ENCODE measurements around the gene RSPH1. TPM values are rescaled to one million over a fixed set of nuclear protein-coding genes. Genes with fewer than 3 reads are reported as not detected.

RSPH1 gene
- total RNA-seq, 1 experiment from 2014 or later, result 0.31 TPM

DNA sequence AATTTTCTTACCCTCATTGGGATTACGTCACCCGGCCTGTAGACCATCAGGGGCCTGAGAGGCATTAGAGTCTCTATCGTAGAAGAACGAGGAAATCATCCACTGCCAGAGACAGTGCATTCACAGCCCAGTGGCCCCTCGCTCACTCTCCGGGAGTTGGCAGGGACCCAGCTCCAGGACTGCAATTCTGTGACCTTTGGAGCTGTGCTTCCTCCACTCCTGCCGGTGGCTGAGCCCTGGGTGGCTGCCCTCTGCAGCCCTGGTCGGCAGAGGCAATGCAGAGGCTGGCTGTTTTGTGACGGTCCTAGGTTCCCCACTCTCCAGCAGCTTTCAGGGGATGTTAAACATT is 30.3 kb upstream of the RSPH1 start:
- Mint-ChIP-seq H3K4me1 (peaks cover 58 to 63% of the 10 kb centered on the region in 2 experiments), H3K36me3 (ENCODE audit: insufficient read depth in 1 of 3, low read depth in 3 of 3) (peaks cover 11 to 54% (median 30%) of the 10 kb centered on the region in 3 experiments; a peak in 6 of 7 replicates), H3K4me3 (no peak overlapping the region), H3K27me3 (ENCODE audit: low read depth) (no peaks in the 10 kb centered on the region), H3K27ac (peak overlapping the region in 1 of 3 experiments; percentile 63; a peak in 1 of 7 replicates), H3K9me3 (no peaks in the 10 kb centered on the region)
- H3K4ac ChIP-seq (ENCODE audit: low read depth, low read length), result no peak overlapping the region
- H3K79me2 ChIP-seq (ENCODE audit: insufficient read depth, low read length), result no peaks in the 10 kb centered on the region
- no peak overlapping the region for H3K23ac ChIP-seq (ENCODE audit: insufficient read length, low read depth, low read length)
- H4K5ac ChIP-seq (ENCODE audit: insufficient read length, low read depth, low read length), result no peak overlapping the region
- no peak overlapping the region for H2AFZ ChIP-seq (ENCODE audit: low read length)
- no peak overlapping the region for H4K8ac ChIP-seq (replicated peaks; ENCODE audit: insufficient read length, low read depth, low read length)
- H3K27ac ChIP-seq (ENCODE audit: insufficient read length, low read depth, low read length), result no peak overlapping the region
- no peaks in the 10 kb centered on the region for H4K20me1 ChIP-seq (ENCODE audit: control insufficient read depth, insufficient read depth, insufficient read length)
- H3K27me3 ChIP-seq (ENCODE audit: insufficient read depth, low read length), result no peaks in the 10 kb centered on the region
- H2BK12ac ChIP-seq (ENCODE audit: insufficient read length, low read depth, low read length), result no peak overlapping the region
- H3K23me2 ChIP-seq (ENCODE audit: insufficient read length, low read depth, low read length, poor library complexity, severe bottlenecking), result no peaks in the 10 kb centered on the region
- H4K91ac ChIP-seq (ENCODE audit: insufficient read length, low read depth, low read length), result no peak overlapping the region
- no peak overlapping the region for H3K18ac ChIP-seq (ENCODE audit: insufficient read length, low read depth, low read length)
- H3K4me2 ChIP-seq (ENCODE audit: insufficient read depth, insufficient read length, low read length), result no peak overlapping the region
- no peak overlapping the region for H3K9ac ChIP-seq (ENCODE audit: extremely low read depth, insufficient read length, low read length)
- H3T11ph ChIP-seq (ENCODE audit: low read length), result no peak overlapping the region
- no peak overlapping the region for H2AK5ac ChIP-seq (ENCODE audit: insufficient read length, low read length)
- no peak for DNase-seq
- no peak overlapping the region for H2BK5ac ChIP-seq (ENCODE audit: insufficient read length, low read length)
- peaks cover 4% of the 10 kb centered on the region; the same call in 1 of the 2 replicates for H3K4me1 ChIP-seq (ENCODE audit: insufficient read depth, low read length)
- H3K56ac ChIP-seq (ENCODE audit: insufficient read length, low read depth, low read length), result no peak overlapping the region
- no peak overlapping the region for H2BK120ac ChIP-seq (ENCODE audit: low read depth, low read length, poor library complexity, severe bottlenecking)
- no peaks in the 10 kb centered on the region for H3K9me3 ChIP-seq (ENCODE audit: control insufficient read depth, low read depth, low read length)
- no CpG with 5 or more reads among the region's 9 CpGs for WGBS (ENCODE audit: extremely low coverage, insufficient read length, low lambda C conversion rate)
- no peak overlapping the region for H3K14ac ChIP-seq (ENCODE audit: insufficient read depth, low read length)
- TF ChIP-seq, protein P1, sequence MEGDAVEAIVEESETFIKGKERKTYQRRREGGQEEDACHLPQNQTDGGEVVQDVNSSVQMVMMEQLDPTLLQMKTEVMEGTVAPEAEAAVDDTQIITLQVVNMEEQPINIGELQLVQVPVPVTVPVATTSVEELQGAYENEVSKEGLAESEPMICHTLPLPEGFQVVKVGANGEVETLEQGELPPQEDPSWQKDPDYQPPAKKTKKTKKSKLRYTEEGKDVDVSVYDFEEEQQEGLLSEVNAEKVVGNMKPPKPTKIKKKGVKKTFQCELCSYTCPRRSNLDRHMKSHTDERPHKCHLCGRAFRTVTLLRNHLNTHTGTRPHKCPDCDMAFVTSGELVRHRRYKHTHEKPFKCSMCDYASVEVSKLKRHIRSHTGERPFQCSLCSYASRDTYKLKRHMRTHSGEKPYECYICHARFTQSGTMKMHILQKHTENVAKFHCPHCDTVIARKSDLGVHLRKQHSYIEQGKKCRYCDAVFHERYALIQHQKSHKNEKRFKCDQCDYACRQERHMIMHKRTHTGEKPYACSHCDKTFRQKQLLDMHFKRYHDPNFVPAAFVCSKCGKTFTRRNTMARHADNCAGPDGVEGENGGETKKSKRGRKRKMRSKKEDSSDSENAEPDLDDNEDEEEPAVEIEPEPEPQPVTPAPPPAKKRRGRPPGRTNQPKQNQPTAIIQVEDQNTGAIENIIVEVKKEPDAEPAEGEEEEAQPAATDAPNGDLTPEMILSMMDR (conservative IDR thresholded peaks at IDR 0.05), result no peak
- H2BK20ac ChIP-seq (ENCODE audit: low read depth, low read length, poor library complexity, severe bottlenecking), result no peak overlapping the region
- H2BK15ac ChIP-seq (ENCODE audit: low read depth, low read length), result no peak overlapping the region
- H3K79me1 ChIP-seq (ENCODE audit: insufficient read depth, low read depth, low read length, poor library complexity, severe bottlenecking), result no peaks in the 10 kb centered on the region

Measured in H9 (cell line).